ENCODE data around the gene PTPRD.

Gene PTPRD

DNA sequence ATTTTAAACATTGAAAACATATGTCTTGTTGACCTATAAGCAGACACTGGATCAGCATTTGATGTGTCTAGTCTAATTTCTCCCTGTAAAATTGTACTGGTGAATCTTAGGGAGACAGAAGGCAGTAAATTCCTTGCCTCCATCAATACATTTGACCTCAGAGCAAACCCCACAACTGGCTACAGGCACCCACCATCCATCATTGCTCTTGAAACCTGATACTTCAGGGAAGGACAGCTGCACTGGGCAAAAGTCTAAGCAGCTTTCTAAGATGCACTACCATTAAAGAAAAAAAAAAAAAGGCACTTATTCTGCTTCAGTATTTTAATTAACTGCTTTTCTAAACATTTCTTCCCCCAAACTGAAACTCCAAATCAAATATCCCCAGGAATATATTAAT, 1761.9 kb downstream of the PTPRD start:
- no peak for DNase-seq

DNA sequence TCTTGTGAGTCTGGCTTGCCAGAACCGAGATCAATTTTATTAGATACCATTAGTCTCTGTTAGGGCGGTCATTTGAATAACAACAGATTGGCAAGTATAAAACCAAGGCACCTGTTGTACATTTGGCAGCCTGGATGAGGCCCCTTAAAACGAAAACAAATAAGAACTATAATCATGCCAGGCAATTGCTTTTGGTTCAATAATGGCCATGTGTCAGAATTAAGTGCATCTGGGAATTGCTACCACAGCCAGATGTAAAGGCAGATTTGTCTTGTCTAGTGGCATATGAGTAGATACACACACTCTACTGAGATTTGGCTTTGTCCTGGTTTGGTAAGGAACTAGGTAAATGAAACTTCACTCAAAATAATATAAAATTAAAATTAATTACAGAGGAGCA, 1767.0 kb downstream of the PTPRD start:
- no peak for DNase-seq

DNA sequence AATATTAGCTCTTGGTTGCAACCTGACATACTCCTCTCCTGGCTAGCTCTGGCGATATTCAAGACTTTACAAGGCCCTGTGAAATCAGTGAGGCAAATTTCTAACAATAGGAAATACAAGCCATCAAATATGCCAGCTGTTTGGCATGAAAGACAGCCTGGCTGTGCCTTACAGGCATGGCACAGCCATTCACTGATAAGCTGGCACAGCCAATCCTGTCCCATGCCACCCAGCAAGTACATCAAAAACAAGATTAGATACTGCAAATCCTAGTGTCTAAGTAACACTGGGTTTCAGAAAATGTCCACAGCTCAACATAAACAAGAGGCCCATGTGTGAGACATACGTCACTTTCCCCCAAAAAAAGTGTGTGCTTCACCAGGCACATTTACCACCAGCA, 1767.4 kb downstream of the PTPRD start:
- DNase-seq = no peak

DNA sequence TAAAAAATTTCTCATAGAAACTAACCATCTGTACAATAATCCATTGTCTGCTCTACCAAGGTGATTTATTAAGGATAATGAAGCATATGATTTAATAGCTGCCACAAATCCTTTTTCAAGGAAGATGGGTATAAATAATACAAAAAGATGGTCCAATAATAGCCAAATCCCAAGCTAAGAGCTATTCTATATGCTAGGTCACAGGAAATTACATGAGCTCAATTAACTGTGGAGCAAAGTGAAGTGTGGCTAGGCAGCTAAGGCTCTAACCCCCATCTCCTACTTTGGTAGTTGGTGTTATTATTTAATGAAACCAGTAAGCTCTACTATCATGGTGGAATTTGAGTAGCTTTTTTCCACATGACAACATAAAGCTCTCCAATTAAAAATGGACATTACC, 1768.3 kb downstream of the PTPRD start:
- no peak for DNase-seq

DNA sequence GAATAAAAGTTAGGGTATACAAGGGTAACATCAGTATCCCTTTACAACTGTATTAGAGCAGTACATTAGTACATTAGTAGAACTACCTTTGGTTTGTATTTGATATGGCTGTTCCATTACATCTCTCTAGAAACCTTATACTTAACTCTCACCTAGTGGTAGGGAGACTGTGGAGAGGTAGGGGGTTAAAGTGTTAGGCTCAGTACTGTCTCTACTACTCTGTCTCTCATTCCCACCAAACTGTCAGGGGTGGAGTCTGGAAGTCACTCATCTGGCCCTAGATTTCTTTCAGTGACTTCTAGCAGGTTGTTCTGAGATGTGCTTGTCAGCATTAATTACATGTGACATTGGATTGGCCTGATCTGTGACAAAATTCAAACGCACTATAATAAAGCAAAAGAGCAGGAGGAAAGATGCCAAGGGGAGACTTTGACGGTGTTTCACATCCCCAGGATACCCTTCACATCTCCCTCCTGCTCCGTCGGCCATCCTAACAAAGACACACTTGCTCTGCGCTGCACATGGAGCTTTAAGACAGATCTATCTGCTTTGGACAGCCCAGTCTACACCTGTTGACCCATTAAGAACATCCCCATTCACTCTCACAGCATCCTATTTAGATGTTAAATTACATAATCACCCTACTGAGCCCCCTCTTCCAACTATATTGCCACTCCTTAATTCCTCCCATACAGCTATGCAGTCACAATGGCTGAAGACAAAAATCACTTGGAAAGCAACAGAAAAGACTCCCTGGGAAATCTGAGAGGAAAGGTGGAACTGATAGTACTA, 1770.2 kb downstream of the PTPRD start:
- no peak for DNase-seq

DNA sequence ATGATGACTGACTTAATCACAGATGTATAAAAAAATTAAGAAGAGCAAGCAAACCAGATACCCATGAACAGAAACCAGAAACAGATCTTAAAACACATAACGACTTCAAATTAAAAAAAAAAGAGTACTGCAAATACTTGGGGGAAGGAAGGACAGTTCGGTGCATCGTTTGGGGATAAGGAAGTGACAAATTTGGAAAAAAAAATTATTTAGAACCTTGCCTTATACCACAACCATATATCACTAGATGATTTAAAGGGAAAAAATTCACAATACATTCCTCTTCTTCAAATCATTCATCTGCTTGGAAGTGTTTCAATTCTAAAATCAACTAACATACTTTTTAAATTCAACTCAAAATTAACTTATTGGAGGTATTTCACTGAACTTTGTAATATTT, 1774.7 kb downstream of the PTPRD start:
- no peak for DNase-seq

DNA sequence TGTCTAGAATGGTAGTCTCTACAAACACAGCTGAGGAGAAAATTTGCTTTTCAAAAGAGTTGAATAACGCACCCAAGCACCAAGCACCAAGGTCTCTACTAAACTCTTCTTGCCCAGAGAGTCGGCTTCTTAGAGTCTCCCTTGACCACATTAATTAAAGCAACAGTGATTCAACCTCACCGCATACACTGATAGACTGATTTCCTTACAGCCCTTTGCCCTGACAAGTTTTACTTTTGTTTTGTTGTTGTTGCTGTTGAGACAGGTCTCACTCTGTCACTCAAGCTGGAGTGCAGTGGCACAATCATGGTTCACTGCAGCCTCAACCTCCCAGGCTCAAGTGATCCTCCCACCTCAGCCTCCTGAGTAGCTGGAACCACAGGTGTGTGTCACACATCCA, 1777.5 kb downstream of the PTPRD start:
- DNase-seq = no peak

GRCh38 chr9:8832955-8833354, 1779.8 kb downstream of the PTPRD start:
- no peak for DNase-seq

- no peak for DNase-seq
Observed at GRCh38 chr9:8832386-8832785, 1780.4 kb downstream of the PTPRD start.

- no peak for DNase-seq
Observed at GRCh38 chr9:8831568-8831967, 1781.2 kb downstream of the PTPRD start.

DNA sequence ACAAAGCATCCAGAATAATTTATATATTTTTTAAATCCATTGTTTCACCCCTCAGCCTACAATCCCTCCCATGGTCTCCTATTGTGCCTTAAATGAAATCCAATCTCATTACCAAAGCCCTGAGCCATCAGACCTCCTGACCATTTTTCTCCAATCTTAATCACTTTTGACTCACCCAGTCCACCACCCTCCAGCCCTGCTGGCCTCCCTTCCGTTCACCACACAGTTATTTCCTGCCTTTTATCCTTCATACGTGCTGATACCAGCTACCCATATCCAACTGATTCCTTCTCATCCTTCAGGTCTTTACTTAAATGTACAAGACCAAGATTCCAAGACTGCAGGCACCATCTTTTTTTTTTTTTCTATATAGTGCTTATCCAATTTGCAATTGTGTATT, 1786.5 kb downstream of the PTPRD start:
- DNase-seq = no peak

DNA sequence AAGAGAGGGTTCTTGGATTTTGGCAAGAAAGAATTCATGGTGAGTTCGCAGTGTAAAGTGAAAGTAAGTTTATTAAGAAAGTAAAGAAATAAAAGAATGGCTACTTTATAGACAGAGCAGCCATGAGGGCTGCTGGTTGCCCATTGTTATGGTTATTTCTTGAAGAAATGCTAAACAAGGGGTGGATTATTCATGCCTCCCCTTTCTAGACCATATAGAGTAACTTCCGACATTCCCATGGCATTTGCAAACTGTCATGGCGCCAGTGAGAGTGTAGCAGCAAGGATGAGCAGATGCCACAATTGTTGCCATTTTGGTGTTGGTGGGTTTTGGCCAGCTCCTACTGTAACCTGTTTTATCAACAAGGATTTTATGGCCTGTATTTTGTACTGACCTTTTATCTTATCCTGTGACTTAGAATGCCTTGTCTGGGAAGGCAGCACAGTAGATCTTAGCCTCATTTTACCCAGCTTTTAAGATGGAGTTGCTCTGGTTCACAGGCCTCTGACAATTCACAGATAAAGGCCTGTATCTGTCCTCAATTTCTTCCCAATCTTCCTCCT, 1787.1 kb downstream of the PTPRD start:
- no peak for DNase-seq

DNA sequence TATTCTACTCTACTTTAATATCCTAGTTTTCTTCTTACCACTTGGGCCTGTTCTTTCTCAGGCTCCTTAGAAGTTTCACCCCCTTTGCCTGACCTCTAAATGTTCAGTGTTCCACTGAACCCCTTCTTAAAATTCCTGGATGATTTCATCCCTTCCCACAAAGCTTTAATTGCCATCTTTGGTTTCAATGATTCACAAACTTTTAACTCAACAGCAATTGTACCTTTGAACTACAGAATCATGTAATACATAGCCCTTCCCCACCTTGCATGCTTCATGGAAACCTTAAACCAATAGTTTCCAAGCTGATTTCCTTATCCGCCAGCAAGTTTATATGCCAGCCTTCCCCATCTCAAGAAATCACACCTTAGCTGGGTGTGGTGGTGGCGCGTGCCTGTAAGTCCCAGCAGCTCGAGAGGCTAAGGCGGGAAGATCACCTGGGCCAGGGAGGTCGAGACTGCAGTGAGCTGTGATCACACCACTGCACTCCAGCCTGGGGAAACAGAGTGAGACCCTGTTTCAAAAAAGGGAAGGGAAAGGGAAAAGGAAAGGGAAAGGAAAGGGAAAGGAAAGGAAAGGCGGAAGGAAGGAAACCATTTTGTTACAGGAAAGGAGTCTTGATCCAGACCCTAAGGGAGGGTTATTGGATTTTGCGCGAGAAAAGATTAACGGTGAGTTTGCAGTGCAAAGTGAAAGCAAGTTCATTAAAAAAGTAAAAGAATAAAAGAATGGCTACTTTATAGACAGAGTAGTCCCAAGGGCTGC, 1789.5 kb downstream of the PTPRD start:
- no peak for DNase-seq

GRCh38 chr9:8822667-8823025, 1790.2 kb downstream of the PTPRD start:
- no peak for DNase-seq

DNA sequence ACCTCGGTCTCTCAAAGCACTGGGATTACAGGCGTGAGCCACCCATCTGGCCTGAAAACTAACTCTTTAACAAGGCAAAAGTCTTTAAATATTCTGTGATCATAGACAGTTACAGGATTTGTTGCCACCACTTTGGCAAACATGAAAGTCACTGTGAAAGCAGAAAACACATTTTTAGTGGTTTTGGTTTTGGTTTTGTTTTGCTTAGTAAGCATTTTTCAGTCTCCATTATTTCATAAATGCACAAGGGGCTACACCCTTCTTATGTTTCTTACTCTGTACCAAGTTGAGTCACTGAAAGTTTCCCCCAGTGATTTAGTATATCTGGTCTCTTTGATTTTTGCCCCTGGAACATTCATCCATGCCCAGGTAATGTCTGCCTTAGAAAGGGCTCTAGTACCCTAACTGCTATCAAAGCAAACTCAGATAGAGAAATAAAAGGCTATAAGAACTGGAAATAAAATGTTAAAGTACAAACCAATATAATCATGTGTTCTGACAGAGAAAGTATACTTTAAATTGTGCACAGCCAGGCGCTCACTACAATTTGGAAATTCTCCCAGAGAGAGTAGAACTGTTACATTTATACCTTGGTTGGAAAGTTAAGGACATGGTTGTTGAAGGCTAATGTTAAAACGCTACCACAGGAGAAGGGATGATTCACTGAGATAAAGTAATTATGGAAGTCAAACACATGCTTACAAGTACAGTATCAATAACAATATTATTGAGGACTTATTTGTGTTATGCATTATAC, 1790.7 kb downstream of the PTPRD start:
- no peak for DNase-seq

- no peak for DNase-seq
Observed at GRCh38 chr9:8817335-8817734, 1795.5 kb downstream of the PTPRD start.

DNA sequence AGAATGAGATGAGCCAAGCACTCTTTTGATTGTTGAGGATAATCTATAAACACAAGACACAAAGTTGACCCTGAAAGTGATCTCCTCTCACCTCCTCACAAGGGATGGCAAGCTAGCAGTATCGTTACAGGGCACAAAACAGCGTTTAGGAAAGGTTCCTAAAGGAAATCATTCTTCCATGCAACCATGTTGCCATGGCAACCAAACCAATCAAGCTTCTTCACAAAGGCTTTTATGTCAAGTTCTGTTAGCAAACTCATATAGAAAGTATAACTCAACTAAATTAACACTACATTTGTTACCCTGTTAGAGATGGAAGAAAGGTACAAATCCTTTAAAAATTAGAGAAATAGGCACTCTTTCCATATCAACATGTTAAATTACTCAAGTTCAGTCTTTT, 1796.4 kb downstream of the PTPRD start:
- DNase-seq = no peak

GRCh38 chr9:8815931-8816330, 1796.9 kb downstream of the PTPRD start:
- no peak for DNase-seq

- DNase-seq = no peak
Observed at GRCh38 chr9:8815219-8815618, 1797.6 kb downstream of the PTPRD start.

DNA sequence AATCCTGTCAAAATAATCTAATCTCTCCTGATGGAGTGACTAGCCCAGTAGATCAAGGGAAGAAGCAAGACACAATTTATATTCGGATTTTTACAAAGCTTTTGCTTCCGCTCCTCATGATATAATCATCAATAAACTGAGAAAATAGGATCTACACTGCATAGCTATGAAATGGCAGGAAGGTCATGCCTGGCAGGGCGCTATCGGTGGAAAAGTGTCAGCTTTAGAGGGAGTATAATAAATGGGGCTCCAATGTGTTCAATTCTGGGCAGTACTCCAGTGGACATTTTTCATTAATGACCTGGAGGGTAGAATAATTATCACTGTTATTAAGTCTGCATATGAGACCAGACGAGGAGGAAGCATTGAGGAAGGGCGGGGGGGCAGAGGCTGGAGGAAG, 1799.9 kb downstream of the PTPRD start:
- no peak for DNase-seq

DNA sequence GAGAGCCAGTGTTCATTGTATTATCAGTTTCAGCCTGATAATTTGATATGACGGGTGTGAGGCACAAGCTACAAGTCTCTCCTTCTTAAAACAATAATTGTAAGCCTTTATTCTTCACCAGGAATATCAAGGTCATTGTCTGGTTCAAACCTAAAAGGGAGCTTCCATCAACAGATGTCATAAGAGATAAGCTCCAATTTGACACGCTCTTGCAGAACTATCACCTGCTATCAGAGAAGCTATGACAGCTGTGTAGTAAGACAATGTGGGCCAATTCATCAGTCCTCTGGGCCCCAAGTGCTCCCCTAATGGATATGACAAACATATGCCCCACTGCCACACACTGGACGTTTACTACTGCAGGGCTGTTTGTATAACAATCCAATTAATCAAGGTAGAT, 1803.1 kb downstream of the PTPRD start:
- DNase-seq = no peak

- no peak for DNase-seq
Observed at GRCh38 chr9:8806150-8806549, 1806.7 kb downstream of the PTPRD start.

DNA sequence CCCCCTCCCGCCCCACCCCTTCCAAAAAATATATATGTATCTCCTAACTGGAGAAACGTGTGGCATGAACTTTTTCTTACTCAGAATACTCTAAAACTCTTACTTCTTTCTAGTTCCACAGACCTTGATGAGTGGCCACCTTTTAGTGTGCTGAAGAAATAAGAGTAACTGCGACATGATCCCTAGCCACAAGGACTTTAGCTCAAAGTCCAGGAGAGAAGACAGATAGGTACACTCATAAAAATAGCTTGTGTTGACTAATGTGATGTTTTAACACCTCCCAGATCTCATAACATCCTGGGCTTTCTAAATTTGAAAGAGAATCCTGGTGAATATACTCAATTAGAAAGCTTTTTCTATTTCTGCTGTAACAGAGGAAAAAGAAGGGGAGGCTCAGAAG, 1808.2 kb downstream of the PTPRD start:
- no peak for DNase-seq

DNA sequence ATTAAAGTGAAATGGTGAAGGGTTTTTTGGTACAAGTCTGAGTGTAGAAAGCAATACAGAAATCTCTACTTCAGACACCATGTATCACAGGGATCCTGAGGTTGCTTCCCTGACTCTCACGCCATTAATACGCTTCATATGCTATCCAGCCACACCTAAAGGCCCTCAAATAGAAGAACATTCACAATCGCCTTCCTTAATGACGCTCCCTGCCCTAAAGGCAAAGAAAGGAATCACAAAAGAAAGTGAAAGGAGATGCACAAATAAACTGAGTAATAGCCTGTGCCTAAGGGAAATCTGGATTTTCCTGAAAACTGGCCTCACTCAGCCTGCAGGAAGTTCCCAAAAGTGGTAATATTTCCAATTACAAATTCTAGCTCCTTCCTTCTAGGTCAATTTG, 1810.6 kb downstream of the PTPRD start:
- no peak for DNase-seq
